GM13977 (cell line): ENCODE results near the gene U2AF2.

Experiments
- DNase-seq: peaks from one replicate; pipeline ENCODE4 v3.0.0; 2012; ENCODE audit warnings: low spot score
- CTCF ChIP-seq: IDR thresholded peaks from 2 replicates; pipeline ENCODE4 v1.5.1; 2012; ENCODE audit warnings: mild to moderate bottlenecking, control low read depth; ENCODE audit not compliant: insufficient read depth; ENCODE audit errors: extremely low read depth, missing control alignments
- in situ Hi-C: fragments of 300-500 bp; cut with MboI; formaldehyde crosslinking; loops from one replicate; pipeline ENCODE4 v1.12.0; 2022; ENCODE audit warnings: low sequenced_read_pairs, low pct_unique_long_range_greater_than_20kb, mixed read lengths, inconsistent platforms; ENCODE audit not compliant: unreplicated experiment

U2AF2 gene

DNA sequence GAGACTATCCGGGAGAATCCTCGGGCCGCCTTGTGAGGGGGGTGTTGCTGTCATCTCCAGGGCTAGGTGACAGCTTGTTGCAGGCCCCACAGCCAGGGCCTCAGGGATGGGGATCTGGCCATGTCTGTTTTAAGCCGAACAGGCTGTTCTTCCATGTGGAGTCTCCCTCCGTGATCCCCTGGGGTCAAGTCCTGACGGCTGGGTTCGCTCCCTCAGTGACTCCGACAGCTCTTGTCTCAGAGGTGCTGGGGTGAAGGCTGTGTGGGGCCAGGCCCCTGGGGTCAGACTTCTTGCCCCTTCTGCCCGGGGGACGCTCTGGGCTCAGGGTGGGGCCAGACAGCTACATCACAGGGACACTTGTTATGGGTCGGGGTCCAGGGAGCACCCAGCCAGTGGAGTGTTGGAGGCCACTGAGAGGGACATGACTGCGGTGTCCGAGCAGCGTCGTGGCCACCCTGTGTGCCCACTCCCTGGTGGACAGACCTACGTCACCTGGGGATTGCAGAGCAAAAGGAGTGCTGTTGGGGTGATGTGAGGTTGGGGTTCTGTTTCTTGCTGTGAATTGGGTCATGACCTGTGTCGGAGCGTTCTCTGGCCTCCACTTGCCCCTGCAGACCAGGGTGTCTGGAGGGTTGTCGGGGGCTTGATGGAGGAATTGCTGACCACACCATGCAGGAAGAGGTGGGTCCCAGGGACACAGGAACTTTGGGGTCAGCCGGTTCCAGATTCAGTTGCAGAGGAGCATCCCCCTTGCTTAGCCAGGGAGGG is 41.6 kb downstream of the U2AF2 start:
- DNase-seq = no peak
- in situ Hi-C loops = loop anchor here (25.0 kb wide), 1 partner anchor 616 kb away; the partner anchor contains the start of gene ZSCAN5A
- TF ChIP-seq CTCF = no peak

GRCh38 chr19:55697069-55697440 is 42.2 kb downstream of the U2AF2 start:
- TF ChIP-seq CTCF = no peak
- in situ Hi-C loops = loop anchor here (25.0 kb wide), 1 partner anchor 615 kb away; the partner anchor contains the start of gene ZSCAN5A
- no peak for DNase-seq

DNA sequence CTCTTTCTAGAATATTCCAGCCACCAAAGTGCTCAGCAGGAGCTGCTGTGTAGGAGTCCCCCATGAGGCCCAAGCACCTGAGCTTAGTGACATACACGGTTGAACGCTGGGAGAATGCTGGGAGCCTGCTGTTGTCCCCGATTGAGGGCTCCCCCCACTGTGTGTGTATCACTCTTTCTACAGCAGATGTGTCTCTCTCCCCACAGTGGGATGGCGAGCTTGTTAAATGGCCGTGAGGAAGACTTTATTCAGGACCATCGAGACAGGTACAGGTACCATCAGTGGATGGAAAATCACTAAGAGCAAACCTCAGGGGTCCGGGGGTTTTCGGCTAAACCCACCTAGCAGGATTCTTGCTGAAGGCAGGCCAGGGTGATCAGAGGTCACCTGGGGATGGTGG is 42.9 kb downstream of the U2AF2 start:
- in situ Hi-C loops = loop anchor here (25.0 kb wide), 1 partner anchor 615 kb away; the partner anchor contains the start of gene ZSCAN5A
- DNase-seq = no peak
- TF ChIP-seq CTCF = no peak

GRCh38 chr19:55698256-55698655 is 43.4 kb downstream of the U2AF2 start:
- TF ChIP-seq CTCF = no peak
- no peak for DNase-seq
- in situ Hi-C loops = loop anchor here (25.0 kb wide), 1 partner anchor 614 kb away; the partner anchor contains the start of gene ZSCAN5A

- no peak for DNase-seq
- TF ChIP-seq CTCF = no peak
- in situ Hi-C loops = loop anchor here (25.0 kb wide), 1 partner anchor 613 kb away; the partner anchor contains the start of gene ZSCAN5A
Measured at GRCh38 chr19:55699221-55699620, 44.4 kb downstream of the U2AF2 start.

DNA sequence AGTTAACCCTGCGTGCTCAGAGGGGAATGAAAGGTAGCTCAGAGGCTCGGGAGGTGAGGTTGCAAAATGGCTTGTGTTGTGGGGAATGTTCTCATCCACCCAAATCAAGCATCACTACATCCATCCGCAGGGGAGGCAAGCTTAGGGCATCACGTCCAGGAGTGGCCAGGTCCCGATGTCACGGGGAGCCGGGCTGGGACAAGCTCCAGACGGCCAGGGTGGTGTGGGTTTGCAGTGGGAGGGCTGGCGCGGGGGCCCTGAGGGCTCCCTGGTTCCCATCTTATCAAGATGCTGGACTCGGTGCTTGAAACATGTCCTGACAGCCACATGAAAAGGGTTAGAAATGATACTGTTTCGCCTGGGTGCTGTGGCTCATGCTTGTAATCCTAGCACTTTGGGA is 46.0 kb downstream of the U2AF2 start:
- DNase-seq = peak; percentile 9
- in situ Hi-C loops = no loop called here
- no peak for TF ChIP-seq CTCF
